NCI-H2081 treated with DMSO at 0.1 percent for 48 hours (cell line): ENCODE measurements around the gene NGDN.
"Not testable (repeated sequence)": the region's sequence is repeated elsewhere in the genome, so short reads cannot be mapped to it uniquely, and the experiment has no call there.

Experiments used
- DNase-seq: peaks from one replicate; lab custom pipeline; 2025; lab: John Stamatoyannopoulos, UW

The NGDN gene

GRCh38 chr14:23439107-23439835 lies 30.2 kb upstream of the NGDN start:
- DNase-seq: no peak

- no peak for DNase-seq
These were observed 28.4 kb upstream of the NGDN start for GRCh38 chr14:23441076-23441475.

- no peak for DNase-seq
These were observed 26.7 kb upstream of the NGDN start for GRCh38 chr14:23442721-23443356.

- no peak for DNase-seq
These were observed 26.1 kb upstream of the NGDN start for GRCh38 chr14:23443411-23443812.

- DNase-seq: no peak
These were observed 25.6 kb upstream of the NGDN start for GRCh38 chr14:23443881-23444280.

GRCh38 chr14:23444314-23444713 lies 25.2 kb upstream of the NGDN start:
- DNase-seq: no peak

- no peak for DNase-seq
These were observed 23.7 kb upstream of the NGDN start for GRCh38 chr14:23445773-23446172.

GRCh38 chr14:23446291-23446851 lies 23.1 kb upstream of the NGDN start:
- no peak for DNase-seq

GRCh38 chr14:23447361-23448350 lies 21.8 kb upstream of the NGDN start:
- DNase-seq: no peak

- no peak for DNase-seq
These were observed 20.2 kb upstream of the NGDN start for GRCh38 chr14:23449314-23449713.

GRCh38 chr14:23450379-23450778 lies 19.1 kb upstream of the NGDN start:
- no peak for DNase-seq

GRCh38 chr14:23452237-23452636 lies 17.3 kb upstream of the NGDN start:
- no peak for DNase-seq

GRCh38 chr14:23454445-23454856 lies 15.1 kb upstream of the NGDN start:
- DNase-seq: no peak

GRCh38 chr14:23456883-23457586 lies 12.5 kb upstream of the NGDN start:
- DNase-seq: not testable (repeated sequence)

- no peak for DNase-seq
These were observed 11.7 kb upstream of the NGDN start for GRCh38 chr14:23457587-23458445.

GRCh38 chr14:23460960-23461359 lies 8.5 kb upstream of the NGDN start:
- DNase-seq: no peak

- no peak for DNase-seq
These were observed 4.8 kb upstream of the NGDN start for GRCh38 chr14:23464700-23465099.

GRCh38 chr14:23465261-23465660 lies 4.2 kb upstream of the NGDN start:
- DNase-seq: no peak

GRCh38 chr14:23468704-23469126 lies 788 bp upstream of the NGDN start:
- no peak for DNase-seq

GRCh38 chr14:23469906-23470403 lies 452 bp downstream of the NGDN start:
- no peak for DNase-seq
